K562 (cell line): ENCODE measurements around the gene BNIPL. TPM values are rescaled to one million over a fixed set of nuclear protein-coding genes. Genes with fewer than 3 reads are reported as not detected.
A peak's percentile ranks its signal among the peaks of the same experiment; 100 is the strongest.

Experiments
- BDP1 ChIP-seq: IDR thresholded peaks from 3 replicates; pipeline ENCODE4 v1.6.1; 2011; ENCODE audit not compliant: insufficient read length, insufficient read depth
- CREB1 ChIP-seq, 2 experiments: sonication (generic) in 1 of 2; formaldehyde crosslinking in 1 of 2; IDR thresholded peaks; 2 replicates each; pipeline versions ENCODE4 v1.6.1 to v1.8.0; 2012 to 2022; ENCODE audit warnings: inconsistent platforms in 1 of 2, mild to moderate bottlenecking in 1 of 2, missing genetic modification reagents in 1 of 2, moderate library complexity in 1 of 2
- ELF1 ChIP-seq: fragments of 200-800 bp; sonication (Bioruptor generic); IDR thresholded peaks from 2 replicates; pipeline ENCODE4 v1.6.1; 2016; ENCODE audit warnings: missing genetic modification characterization, missing compliant biosample characterization
- ERF ChIP-seq: fragments of 450-650 bp; formaldehyde crosslinking; IDR thresholded peaks from 2 replicates; pipeline ENCODE4 v1.4.0; 2020; ENCODE audit warnings: mild to moderate bottlenecking, mixed read lengths
- ESRRA ChIP-seq: fragments of 450-650 bp; IDR thresholded peaks from 2 replicates; pipeline ENCODE4 v1.6.1; 2014; ENCODE audit warnings: low read depth, mild to moderate bottlenecking, moderate library complexity, borderline replicate concordance
- FOXA3 ChIP-seq, 2 experiments: fragments of 450-650 bp in 1 of 2; sonication (generic) in 1 of 2; formaldehyde crosslinking; IDR thresholded peaks in 1 of 2; conservative IDR thresholded peaks in 1 of 2; 2 replicates each; pipeline versions ENCODE4 v1.4.0 to v1.8.0; 2020 to 2022; ENCODE audit warnings: mild to moderate bottlenecking in 2 of 2, missing genetic modification reagents in 1 of 2
- HIVEP1 ChIP-seq: fragments of 250-450 bp; sonication (Bioruptor Pico); IDR thresholded peaks from 2 replicates; pipeline ENCODE4 v1.4.0; 2020; ENCODE audit warnings: mild to moderate bottlenecking
- HMG20A ChIP-seq: fragments of 450-650 bp; formaldehyde crosslinking; conservative IDR thresholded peaks from 2 replicates; pipeline ENCODE4 v1.4.0; 2020; ENCODE audit warnings: mild to moderate bottlenecking, mixed read lengths
- HSF4 ChIP-seq: fragments of 250-450 bp; sonication (Bioruptor Pico); IDR thresholded peaks from 2 replicates; pipeline ENCODE4 v2.1.2; 2022; ENCODE audit warnings: mild to moderate bottlenecking, moderate library complexity, borderline replicate concordance
- KDM1A ChIP-seq, 2 experiments: fragments of 450-650 bp; IDR thresholded peaks; 2 replicates each; pipeline ENCODE4 v1.6.1; 2016; ENCODE audit warnings: mild to moderate bottlenecking in 2 of 2
- MAFF ChIP-seq: IDR thresholded peaks from 2 replicates; pipeline ENCODE4 v1.6.1; 2012; ENCODE audit warnings: low read length, improper control_type of control experiment
- MBD1 ChIP-seq: fragments of 250-450 bp; sonication (Bioruptor Pico); IDR thresholded peaks from 2 replicates; pipeline ENCODE4 v1.8.0; 2022; ENCODE audit warnings: inconsistent platforms
- MCM2 ChIP-seq: fragments of 450-650 bp; IDR thresholded peaks from 2 replicates; pipeline ENCODE4 v1.6.1; 2017; ENCODE audit warnings: low read depth, mild to moderate bottlenecking
- MTA2 ChIP-seq: fragments of 450-650 bp; IDR thresholded peaks from 2 replicates; pipeline ENCODE4 v1.6.1; 2016; ENCODE audit warnings: low read depth
- MXD1 ChIP-seq: fragments of 250-450 bp; sonication (Bioruptor Pico); IDR thresholded peaks from 2 replicates; pipeline ENCODE4 v1.8.0; 2021; ENCODE audit warnings: borderline replicate concordance, mild to moderate bottlenecking, moderate library complexity; ENCODE audit not compliant: poor library complexity, severe bottlenecking
- POLR2AphosphoS5 ChIP-seq: IDR thresholded peaks from 2 replicates; pipeline ENCODE4 v1.6.1; 2011; ENCODE audit warnings: mild to moderate bottlenecking, low read depth, low read length, moderate library complexity; ENCODE audit not compliant: control insufficient read depth, insufficient read depth
- RFX7 ChIP-seq: fragments of 250-450 bp; sonication (Bioruptor Pico); IDR thresholded peaks from 2 replicates; pipeline ENCODE4 v1.5.1; 2021; ENCODE audit warnings: mild to moderate bottlenecking
- STAG1 ChIP-seq: sonication (generic); formaldehyde crosslinking; IDR thresholded peaks from 2 replicates; pipeline ENCODE4 v1.5.0; 2020; ENCODE audit warnings: missing genetic modification reagents, borderline replicate concordance
- TAF9B ChIP-seq: fragments of 450-650 bp; IDR thresholded peaks from 2 replicates; pipeline ENCODE4 v1.6.1; 2018; ENCODE audit warnings: mild to moderate bottlenecking; ENCODE audit not compliant: partially characterized antibody
- THRB ChIP-seq: fragments of 450-650 bp; formaldehyde crosslinking; conservative IDR thresholded peaks from 2 replicates; pipeline ENCODE4 v1.4.0; 2022; ENCODE audit warnings: mild to moderate bottlenecking, missing genetic modification characterization
- TOE1 ChIP-seq, 2 experiments: fragments of 450-650 bp in 1 of 2; sonication (generic) in 1 of 2; formaldehyde crosslinking in 1 of 2; IDR thresholded peaks; 2 replicates each; pipeline versions ENCODE4 v1.7.1 to v1.8.0; 2016 to 2022; ENCODE audit warnings: borderline replicate concordance in 2 of 2, mild to moderate bottlenecking in 2 of 2, antibody characterized with exemption in 1 of 2, inconsistent platforms in 1 of 2, low read depth in 1 of 2, missing genetic modification reagents in 1 of 2, moderate library complexity in 1 of 2
- ZNF263 ChIP-seq: sonication (generic); formaldehyde crosslinking; IDR thresholded peaks from 2 replicates; pipeline ENCODE4 v1.8.0; 2022; ENCODE audit warnings: mild to moderate bottlenecking, missing genetic modification reagents, borderline replicate concordance
- ZNF282 ChIP-seq: sonication (generic); formaldehyde crosslinking; IDR thresholded peaks from 2 replicates; pipeline ENCODE4 v1.8.1; 2023; ENCODE audit warnings: missing genetic modification reagents
- ZNF324 ChIP-seq: fragments of 250-450 bp; sonication (Bioruptor Pico); IDR thresholded peaks from 2 replicates; pipeline ENCODE4 v1.4.0; 2020; ENCODE audit warnings: mild to moderate bottlenecking
- ZNF436 ChIP-seq: fragments of 250-450, 450-650 bp; sonication (Bioruptor Pico); formaldehyde crosslinking; IDR thresholded peaks from 2 replicates; pipeline ENCODE4 v1.7.0; 2020; ENCODE audit warnings: mild to moderate bottlenecking
- ZNF444 ChIP-seq: fragments of 250-450 bp; sonication (Bioruptor Pico); IDR thresholded peaks from 2 replicates; pipeline ENCODE4 v1.4.0; 2020; ENCODE audit warnings: mild to moderate bottlenecking, moderate library complexity
- ZNF766 ChIP-seq: fragments of 200-800 bp; sonication (Bioruptor generic); conservative IDR thresholded peaks from 2 replicates; pipeline ENCODE4 v1.6.1; 2016; ENCODE audit warnings: missing genetic modification characterization, missing compliant biosample characterization
- polyA plus RNA-seq, 8 experiments: library from polyadenylated mRNA; depleted of rRNA in 4 of 8; stranded (reverse) in 5 of 8; unstranded in 3 of 8; fragments of >200 nt; fragmentation: Nextera tagmentation in 2 of 8; fragmentation: Illumina TruSeq in 1 of 8; extraction: Ambion mirVana in 2 of 8; extraction: Trizol in 1 of 8; gene quantifications; 2 replicates each; pipeline versions ENCODE4 v1.2.1 to v1.2.3, GENCODE V29; 2011 to 2014; ENCODE audit warnings: inconsistent platforms in 1 of 8, missing spikeins in 1 of 8
- total RNA-seq, 7 experiments: library from RNA; depleted of rRNA in 6 of 7; stranded (reverse); fragments of >200 nt in 6 of 7; fragmentation: Illumina TruSeq in 2 of 7; extraction: Trizol in 2 of 7; gene quantifications; 2 replicates each; pipeline versions ENCODE4 v1.2.1 to v1.2.3, GENCODE V29; 2011 to 2021; ENCODE audit warnings: low replicate concordance in 1 of 7

Gene BNIPL
- total and polyA plus RNA-seq, 9 of the 15 experiments (the other 6 are each of a cell fraction or from before 2014, with no cell fraction given), result 0.08 to 1.4 (median 0.68) TPM

GRCh38 chr1:151062741-151063371 lies 26.5 kb downstream of the BNIPL start (continued):
- TF ChIP-seq ZNF444 (CRISPR knock-in tag), result no peak
- TF ChIP-seq HSF4 (CRISPR knock-in tag), result no peak
- no peak for TF ChIP-seq MTA2
- TF ChIP-seq MAFF, result peak; percentile 14; the same call in 1 of the 2 replicates
- no peak for TF ChIP-seq RFX7 (CRISPR knock-in tag)
- no peak for TF ChIP-seq BDP1
- no peak for TF ChIP-seq ESRRA
- peak; percentile 96 for TF ChIP-seq ZNF766 (CRISPR knock-in tag)
- TF ChIP-seq STAG1, result no peak
- no peak for TF ChIP-seq ZNF436 (CRISPR knock-in tag)
- TF ChIP-seq ELF1 (tag), result no peak
- TF ChIP-seq POLR2AphosphoS5, result no peak
- TF ChIP-seq TAF9B, result no peak
- no peak for TF ChIP-seq ZNF282
- TF ChIP-seq HMG20A (CRISPR knock-in tag), result no peak
- TF ChIP-seq MCM2, result no peak
- TF ChIP-seq MBD1 (CRISPR knock-in tag), result no peak
- peak; percentile 41 to 50; a peak in 3 of 4 replicates for TF ChIP-seq KDM1A (IDR thresholded peaks at IDR 0.05)
- TF ChIP-seq HIVEP1 (CRISPR knock-in tag), result no peak
- no peak for TF ChIP-seq ERF
- TF ChIP-seq MXD1 (CRISPR knock-in tag), result no peak
- no peak for TF ChIP-seq FOXA3 (CRISPR knock-in tag; conservative IDR thresholded peaks at IDR 0.05 in 1 of 2, IDR thresholded peaks at IDR 0.05 in 1 of 2)
- no peak for TF ChIP-seq THRB (CRISPR knock-in tag)
- TF ChIP-seq ZNF263, result no peak
- no peak for TF ChIP-seq CREB1 (IDR thresholded peaks at IDR 0.05)
- TF ChIP-seq CREB1 (CRISPR knock-in tag; IDR thresholded peaks at IDR 0.05), result no peak; the same call in 1 of the 2 replicates
- no peak for TF ChIP-seq ZNF324 (CRISPR knock-in tag)
- no peak for TF ChIP-seq TOE1 (IDR thresholded peaks at IDR 0.05; ENCODE audit: borderline replicate concordance)
- TF ChIP-seq TOE1 (CRISPR knock-in tag; IDR thresholded peaks at IDR 0.05; ENCODE audit: borderline replicate concordance, low read depth), result no peak
